ENCODE results near the gene SMARCA1.

GRCh38 chrX:129530410-129530809 is 7.1 kb upstream of the SMARCA1 start:
- TF ChIP-seq POLR2A (IDR thresholded peaks at IDR 0.05; ENCODE audit: low read depth, low read length), result no peak
- TF ChIP-seq CTCF (conservative IDR thresholded peaks at IDR 0.05; ENCODE audit: low read depth, low read length), result no peak
- TF ChIP-seq BHLHE40 (IDR thresholded peaks at IDR 0.05; ENCODE audit: low read depth, low read length), result no peak
- no peak for TF ChIP-seq MAFK (IDR thresholded peaks at IDR 0.05; ENCODE audit: low read depth, low read length)
- no peak for TF ChIP-seq RAD21 (IDR thresholded peaks at IDR 0.05; ENCODE audit: low read length)
- TF ChIP-seq RFX5 (IDR thresholded peaks at IDR 0.05; ENCODE audit: low read depth, low read length), result no peak
- no peak for TF ChIP-seq CEBPB (IDR thresholded peaks at IDR 0.05; ENCODE audit: low read depth, low read length)
- no peak for TF ChIP-seq USF2 (IDR thresholded peaks at IDR 0.05; ENCODE audit: low read depth, low read length)
- no peak for TF ChIP-seq MXI1 (IDR thresholded peaks at IDR 0.05; ENCODE audit: borderline replicate concordance, low read depth, low read length)
- no peak for TF ChIP-seq NFE2L2 (IDR thresholded peaks at IDR 0.05; ENCODE audit: low read depth, low read length)
- TF ChIP-seq RCOR1 (IDR thresholded peaks at IDR 0.05; ENCODE audit: insufficient replicate concordance, low read length), result no peak

All from IMR-90 (cell line).